ENCODE data around the gene CD276. TPM values are rescaled to one million over a fixed set of nuclear protein-coding genes. Genes with fewer than 3 reads are reported as not detected.

The CD276 gene
- total and polyA plus RNA-seq, 2 donors: 40.6 to 55.4 TPM

- no peak overlapping the region for H3K4me3 ChIP-seq (ENCODE audit: low read depth, low read length)
- no peaks in the 10 kb centered on the region for H3K4me1 ChIP-seq (ENCODE audit: insufficient read depth)
- H3K27ac ChIP-seq (ENCODE audit: low read depth): no peak overlapping the region
- no peak for DNase-seq (ENCODE audit: extremely low spot score)
- no peaks in the 10 kb centered on the region for H3K36me3 ChIP-seq (ENCODE audit: insufficient read depth)
- WGBS: 84% methylated on average over 4 of the region's 4 CpGs
Observed at GRCh38 chr15:73709686-73710085, 25.5 kb downstream of the CD276 start.

DNA sequence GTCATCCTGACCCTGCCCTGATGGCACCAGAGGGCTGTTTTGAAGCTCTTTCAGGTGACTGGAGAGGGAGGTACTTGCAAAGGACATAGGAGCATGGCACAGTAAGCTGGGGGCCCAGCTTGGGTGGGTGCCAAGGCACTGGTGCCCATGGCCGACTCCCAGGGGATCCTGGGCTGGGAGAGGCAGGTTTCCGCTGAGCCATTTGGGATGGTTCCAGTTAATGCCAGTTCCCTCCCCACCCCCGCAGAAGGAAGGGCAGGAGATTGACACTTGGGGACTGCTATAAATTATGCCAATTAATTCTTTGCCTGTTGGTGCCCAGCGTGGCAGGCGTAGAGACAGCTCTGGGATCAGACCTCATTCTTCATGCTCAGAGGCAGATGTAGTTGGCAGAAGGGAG, 26.1 kb downstream of the CD276 start:
- H3K36me3 ChIP-seq (ENCODE audit: insufficient read depth): no peaks in the 10 kb centered on the region
- H3K27ac ChIP-seq (ENCODE audit: low read depth): no peak overlapping the region

GRCh38 chr15:73711526-73711925, 27.3 kb downstream of the CD276 start:
- Histone ChIP-seq H3K4me3 (ENCODE audit: low read depth, low read length) (no peak overlapping the region), H3K36me3 (ENCODE audit: insufficient read depth) (no peaks in the 10 kb centered on the region)

More for the DNA sequence above, 26.1 kb downstream of the CD276 start:
- Histone ChIP-seq H3K4me3 (ENCODE audit: low read depth, low read length) (no peak overlapping the region), H3K4me1 (ENCODE audit: insufficient read depth) (no peaks in the 10 kb centered on the region)
- no peak for DNase-seq (ENCODE audit: extremely low spot score)
- 83% methylated on average over 5 of the region's 5 CpGs for WGBS

GRCh38 chr15:73712107-73712506, 27.9 kb downstream of the CD276 start:
- Histone ChIP-seq H3K27ac (ENCODE audit: low read depth) (no peak overlapping the region), H3K4me1 (ENCODE audit: insufficient read depth) (no peaks in the 10 kb centered on the region), H3K36me3 (ENCODE audit: insufficient read depth) (no peaks in the 10 kb centered on the region), H3K4me3 (ENCODE audit: low read depth, low read length) (no peak overlapping the region)
- DNase-seq (ENCODE audit: extremely low spot score): no peak

More at GRCh38 chr15:73711526-73711925, 27.3 kb downstream of the CD276 start:
- Histone ChIP-seq H3K27ac (ENCODE audit: low read depth) (no peak overlapping the region), H3K4me1 (ENCODE audit: insufficient read depth) (no peaks in the 10 kb centered on the region)
- 90% methylated on average over 4 of the region's 4 CpGs for WGBS
- DNase-seq (ENCODE audit: extremely low spot score): no peak

GRCh38 chr15:73714695-73715301, 30.6 kb downstream of the CD276 start:
- Histone ChIP-seq H3K27ac (ENCODE audit: low read depth) (no peak overlapping the region), H3K36me3 (ENCODE audit: insufficient read depth) (no peaks in the 10 kb centered on the region), H3K4me1 (ENCODE audit: insufficient read depth) (no peaks in the 10 kb centered on the region), H3K4me3 (ENCODE audit: low read depth, low read length) (no peak overlapping the region)
- 99% methylated on average over 5 of the region's 5 CpGs for WGBS
- no peak for DNase-seq (ENCODE audit: extremely low spot score)

- WGBS: 78% methylated on average over 3 of the region's 3 CpGs
- Histone ChIP-seq H3K4me1 (ENCODE audit: insufficient read depth) (no peaks in the 10 kb centered on the region), H3K36me3 (ENCODE audit: insufficient read depth) (no peaks in the 10 kb centered on the region), H3K27ac (ENCODE audit: low read depth) (no peak overlapping the region), H3K4me3 (ENCODE audit: low read depth, low read length) (no peak overlapping the region)
- no peak for DNase-seq (ENCODE audit: extremely low spot score)
Observed at GRCh38 chr15:73715417-73715816, 31.2 kb downstream of the CD276 start.

DNA sequence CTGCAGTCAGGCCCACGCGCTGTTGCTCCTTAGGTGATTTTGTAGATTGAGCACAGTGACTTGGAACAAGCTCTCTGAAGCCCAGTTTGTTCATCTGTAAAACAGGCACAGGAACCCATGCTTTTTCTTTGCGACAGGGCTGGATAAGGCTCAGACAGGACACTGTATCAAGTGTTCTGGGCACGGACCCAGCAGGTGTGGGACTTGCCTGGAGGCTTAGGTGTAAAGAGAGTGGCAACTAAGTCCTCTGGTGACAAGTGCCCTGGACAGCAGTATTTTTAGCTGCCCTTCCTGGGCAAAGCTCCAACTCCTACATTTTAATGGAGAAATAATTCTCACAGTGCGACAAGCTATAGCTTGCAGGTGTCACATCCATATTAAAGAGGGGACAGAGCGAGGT, 32.2 kb downstream of the CD276 start:
- DNase-seq (ENCODE audit: extremely low spot score): no peak
- no peak overlapping the region for H3K4me3 ChIP-seq (ENCODE audit: low read depth, low read length)
- WGBS: 72% methylated on average over 6 of the region's 6 CpGs
- H3K36me3 ChIP-seq (ENCODE audit: insufficient read depth): no peaks in the 10 kb centered on the region
- no peaks in the 10 kb centered on the region for H3K4me1 ChIP-seq (ENCODE audit: insufficient read depth)
- H3K27ac ChIP-seq (ENCODE audit: low read depth): no peak overlapping the region

DNA sequence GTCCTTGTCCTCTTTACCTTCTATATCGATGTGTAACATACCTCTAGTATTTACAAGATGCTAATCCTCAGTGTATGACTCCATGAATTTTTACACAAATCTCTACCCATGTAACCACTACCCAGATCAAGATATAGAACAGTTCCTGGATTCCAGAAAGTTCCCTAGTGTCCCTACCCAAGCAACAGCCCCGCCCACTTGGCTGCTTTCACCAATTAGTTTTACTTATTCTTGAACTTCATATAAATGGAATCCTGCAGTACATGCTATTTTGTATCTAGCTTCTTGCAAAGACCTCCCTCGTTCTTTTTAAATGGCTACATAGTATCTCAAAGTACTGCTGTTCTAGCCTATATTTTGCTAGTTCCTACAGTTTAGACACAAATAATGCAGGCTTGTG, 33.0 kb downstream of the CD276 start:
- WGBS: 62% methylated on average over 3 of the region's 3 CpGs
- H3K4me1 ChIP-seq (ENCODE audit: insufficient read depth): no peaks in the 10 kb centered on the region
- H3K36me3 ChIP-seq (ENCODE audit: insufficient read depth): no peaks in the 10 kb centered on the region
- no peak overlapping the region for H3K4me3 ChIP-seq (ENCODE audit: low read depth, low read length)
- DNase-seq (ENCODE audit: extremely low spot score): no peak
- H3K27ac ChIP-seq (ENCODE audit: low read depth): no peak overlapping the region

GRCh38 chr15:73717802-73718201, 33.6 kb downstream of the CD276 start:
- WGBS: 66% methylated on average over 11 of the region's 11 CpGs
- H3K4me1 ChIP-seq (ENCODE audit: insufficient read depth): no peaks in the 10 kb centered on the region
- DNase-seq (ENCODE audit: extremely low spot score): no peak
- no peak overlapping the region for H3K27ac ChIP-seq (ENCODE audit: low read depth)
- no peaks in the 10 kb centered on the region for H3K36me3 ChIP-seq (ENCODE audit: insufficient read depth)
- no peak overlapping the region for H3K4me3 ChIP-seq (ENCODE audit: low read depth, low read length)

- WGBS: 76% methylated on average over 4 of the region's 4 CpGs
- no peak overlapping the region for H3K4me3 ChIP-seq (ENCODE audit: low read depth, low read length)
- H3K4me1 ChIP-seq (ENCODE audit: insufficient read depth): no peaks in the 10 kb centered on the region
- H3K27ac ChIP-seq (ENCODE audit: low read depth): no peak overlapping the region
- no peaks in the 10 kb centered on the region for H3K36me3 ChIP-seq (ENCODE audit: insufficient read depth)
- DNase-seq (ENCODE audit: extremely low spot score): no peak
Observed at GRCh38 chr15:73718694-73719093, 34.5 kb downstream of the CD276 start.

DNA sequence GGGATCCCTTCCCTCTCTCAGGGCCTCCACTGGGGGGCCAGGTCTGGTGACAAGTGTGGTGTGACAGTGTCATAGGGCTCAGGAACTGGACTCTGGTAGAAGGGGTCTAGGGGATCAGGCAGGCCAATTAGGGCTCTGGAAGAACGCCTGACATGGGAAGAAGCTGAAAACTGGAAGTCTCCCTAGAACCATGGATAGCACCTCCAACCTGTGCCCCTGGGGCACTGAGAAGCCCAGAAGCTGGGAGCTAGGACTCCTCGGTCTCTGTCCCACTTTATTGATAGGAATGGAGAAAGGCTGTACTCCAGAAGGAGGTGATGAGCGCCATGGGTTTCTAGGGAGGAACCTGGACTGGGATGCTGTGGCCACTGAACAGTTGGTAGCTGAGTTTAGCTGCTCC, 38.2 kb downstream of the CD276 start:
- Histone ChIP-seq H3K4me3 (ENCODE audit: low read depth, low read length) (no peak overlapping the region), H3K36me3 (ENCODE audit: insufficient read depth) (no peaks in the 10 kb centered on the region), H3K4me1 (ENCODE audit: insufficient read depth) (no peaks in the 10 kb centered on the region), H3K27ac (ENCODE audit: low read depth) (no peak overlapping the region)
- DNase-seq (ENCODE audit: extremely low spot score): no peak
- 93% methylated on average over 3 of the region's 3 CpGs for WGBS

GRCh38 chr15:73723191-73723590, 39.0 kb downstream of the CD276 start:
- WGBS: 50% methylated on average over 4 of the region's 4 CpGs
- H3K36me3 ChIP-seq (ENCODE audit: insufficient read depth): no peaks in the 10 kb centered on the region
- H3K4me3 ChIP-seq (ENCODE audit: low read depth, low read length): no peak overlapping the region
- DNase-seq (ENCODE audit: extremely low spot score): no peak
- H3K4me1 ChIP-seq (ENCODE audit: insufficient read depth): no peaks in the 10 kb centered on the region
- no peak overlapping the region for H3K27ac ChIP-seq (ENCODE audit: low read depth)

GRCh38 chr15:73724212-73724611, 40.0 kb downstream of the CD276 start:
- Histone ChIP-seq H3K36me3 (ENCODE audit: insufficient read depth) (no peaks in the 10 kb centered on the region), H3K27ac (ENCODE audit: low read depth) (no peak overlapping the region), H3K4me1 (ENCODE audit: insufficient read depth) (no peaks in the 10 kb centered on the region), H3K4me3 (ENCODE audit: low read depth, low read length) (no peak overlapping the region)
- WGBS: 70% methylated on average over 3 of the region's 3 CpGs
- DNase-seq (ENCODE audit: extremely low spot score): no peak

- H3K4me1 ChIP-seq (ENCODE audit: insufficient read depth): no peaks in the 10 kb centered on the region
- DNase-seq (ENCODE audit: extremely low spot score): no peak
- 89% methylated on average over 7 of the region's 7 CpGs for WGBS
- no peak overlapping the region for H3K4me3 ChIP-seq (ENCODE audit: low read depth, low read length)
- H3K36me3 ChIP-seq (ENCODE audit: insufficient read depth): no peaks in the 10 kb centered on the region
- H3K27ac ChIP-seq (ENCODE audit: low read depth): no peak overlapping the region
Observed at GRCh38 chr15:73727330-73727976, 43.3 kb downstream of the CD276 start.
